Ishikawa (cell line): ENCODE measurements around the gene EDIL3.

Experiments
- CEBPB ChIP-seq: IDR thresholded peaks from 2 replicates; pipeline ENCODE4 v1.6.1; 2012
- CREB1 ChIP-seq: IDR thresholded peaks from 2 replicates; pipeline ENCODE4 v1.6.1; 2012; ENCODE audit warnings: low read depth
- EGR1 ChIP-seq: IDR thresholded peaks from 2 replicates; pipeline ENCODE4 v1.6.1; 2012
- EP300 ChIP-seq: IDR thresholded peaks from 2 replicates; pipeline ENCODE4 v1.6.1; 2012; ENCODE audit warnings: borderline replicate concordance
- RAD21 ChIP-seq: IDR thresholded peaks from 2 replicates; pipeline ENCODE4 v1.6.1; 2012; ENCODE audit warnings: low read depth
- TEAD4 ChIP-seq: IDR thresholded peaks from 2 replicates; pipeline ENCODE4 v1.6.1; 2012
- YY1 ChIP-seq: IDR thresholded peaks from 2 replicates; pipeline ENCODE4 v1.6.1; 2012; ENCODE audit warnings: low read depth
- TF ChIP-seq, protein P1 (sequence below): IDR thresholded peaks from 2 replicates; pipeline ENCODE4 v1.6.1; 2012

DNA sequence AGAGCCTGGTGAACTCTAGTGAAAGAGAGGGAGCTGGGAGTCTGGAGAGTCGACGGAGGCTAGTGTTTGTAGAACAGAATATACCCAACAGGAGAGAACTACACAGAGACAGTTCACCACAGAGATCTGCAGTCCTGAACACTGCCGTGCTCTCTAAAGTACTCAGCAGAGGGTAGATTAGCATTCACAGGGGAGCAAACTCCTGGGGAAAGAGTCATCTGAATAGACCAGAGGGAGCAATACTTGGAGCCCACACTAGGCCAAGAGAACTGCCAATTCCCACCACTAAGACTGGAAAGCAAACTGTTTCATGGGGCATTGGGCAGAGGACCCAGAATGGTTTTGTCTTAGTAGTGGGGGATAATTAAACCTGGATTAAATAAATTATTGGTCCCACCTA is 235.6 kb downstream of the EDIL3 start:
- TF ChIP-seq TEAD4 (no peak), EGR1 (no peak), CREB1 (no peak), RAD21 (no peak), CEBPB (no peak), EP300 (no peak), YY1 (no peak)
- TF ChIP-seq, protein P1, sequence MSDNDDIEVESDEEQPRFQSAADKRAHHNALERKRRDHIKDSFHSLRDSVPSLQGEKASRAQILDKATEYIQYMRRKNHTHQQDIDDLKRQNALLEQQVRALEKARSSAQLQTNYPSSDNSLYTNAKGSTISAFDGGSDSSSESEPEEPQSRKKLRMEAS = no peak
